H1 (cell line): ENCODE results near the gene ZMIZ1. TPM values are rescaled to one million over a fixed set of nuclear protein-coding genes. Genes with fewer than 3 reads are reported as not detected.

Experiments
- CTCF ChIA-PET: fragments of 300-600 bp; sonication (Branson Sonifier 250); formaldehyde crosslinking; loops from one replicate; lab custom pipeline; 2021; ENCODE audit not compliant: partially characterized antibody; lab: Charles Lee
- POLR2A ChIA-PET: fragments of 300-600 bp; sonication (Branson Sonifier 250); formaldehyde crosslinking; loops from one replicate; lab custom pipeline; 2021; ENCODE audit warnings: inconsistent platforms; ENCODE audit not compliant: partially characterized antibody; lab: Charles Lee
- DNase-seq, 2 experiments: peaks; one replicate each; pipeline versions ENCODE4 v3.0.0 to v3.0.0-alpha.2; 2010 to 2022; ENCODE audit warnings: low spot score in 2 of 2, low read depth in 1 of 2, mixed read lengths in 1 of 2
- FAIRE-seq: peaks from 2 replicates; lab custom pipeline; 2011; peaks lifted over from hg19 to GRCh38; lab: Jason Lieb, UNC
- H2AFZ ChIP-seq: 2 replicates; pipeline ENCODE4 v1.8.1; 2012; ENCODE audit warnings: low read length, inconsistent platforms
- H2AK5ac ChIP-seq: 2 replicates; pipeline ENCODE4 v1.6.1; 2013; ENCODE audit warnings: low read depth, low read length
- H2BK120ac ChIP-seq: replicated peaks from 2 replicates; pipeline ENCODE3; 2013; ENCODE audit warnings: low read depth, low read length, inconsistent platforms
- H2BK12ac ChIP-seq: 2 replicates; pipeline ENCODE4 v1.6.1; 2013; ENCODE audit warnings: low read depth, low read length
- H2BK15ac ChIP-seq: 2 replicates; pipeline ENCODE4 v1.6.1; 2013; ENCODE audit warnings: low read length
- H2BK20ac ChIP-seq: 2 replicates; pipeline ENCODE4 v1.6.1; 2013; ENCODE audit warnings: low read length
- H2BK5ac ChIP-seq: 2 replicates; pipeline ENCODE4 v1.6.1; 2013; ENCODE audit warnings: low read depth, low read length
- H3K14ac ChIP-seq: 2 replicates; pipeline ENCODE4 v1.6.1; 2013; ENCODE audit warnings: inconsistent platforms; ENCODE audit not compliant: insufficient read length
- H3K18ac ChIP-seq: 2 replicates; pipeline ENCODE4 v1.6.1; 2013; ENCODE audit warnings: low read length; ENCODE audit errors: extremely low read depth
- H3K23ac ChIP-seq: 2 replicates; pipeline ENCODE4 v1.6.1; 2013; ENCODE audit warnings: inconsistent platforms; ENCODE audit not compliant: insufficient read length
- H3K23me2 ChIP-seq: 2 replicates; pipeline ENCODE4 v1.6.1; 2013; ENCODE audit warnings: low read depth, low read length
- H3K27ac ChIP-seq: 2 replicates; pipeline ENCODE4 v1.6.1; 2011; ENCODE audit warnings: low read depth, low read length, inconsistent platforms
- H3K27me3 ChIP-seq, 4 experiments: replicated peaks in 1 of 4; 1 replicate in 1 of 4; 2 replicates in 3 of 4; pipeline versions ENCODE4 v1.6.1 to v1.8.1; 2011 to 2013; ENCODE audit warnings: low read length in 3 of 4, mild to moderate bottlenecking in 3 of 4, inconsistent platforms in 2 of 4, mixed read lengths in 2 of 4, moderate library complexity in 1 of 4; ENCODE audit not compliant: control insufficient read depth in 3 of 4, insufficient read depth in 3 of 4; ENCODE audit errors: extremely low read depth in 1 of 4
- H3K36me3 ChIP-seq, 4 experiments: 2 replicates each; pipeline versions ENCODE4 v1.6.1 to v1.8.1; 2011 to 2013; ENCODE audit warnings: mild to moderate bottlenecking in 4 of 4, low read length in 3 of 4, moderate library complexity in 2 of 4, control low read depth in 1 of 4, inconsistent platforms in 1 of 4; ENCODE audit not compliant: insufficient read depth in 4 of 4, control insufficient read depth in 2 of 4
- H3K4ac ChIP-seq: replicated peaks from 2 replicates; pipeline ENCODE3; 2013; ENCODE audit warnings: low read length, low read depth, mixed read lengths, inconsistent platforms; ENCODE audit not compliant: insufficient read length
- H3K4me1 ChIP-seq, 4 experiments: replicated peaks in 1 of 4; 1 replicate in 1 of 4; 2 replicates in 3 of 4; pipeline versions ENCODE4 v1.6.1 to v1.8.1; 2011 to 2013; ENCODE audit warnings: low read length in 3 of 4, inconsistent platforms in 2 of 4, mixed read lengths in 1 of 4; ENCODE audit not compliant: insufficient read depth in 4 of 4, control insufficient read depth in 3 of 4
- H3K4me2 ChIP-seq, 2 experiments: 2 replicates each; pipeline versions ENCODE4 v1.6.1 to v1.8.1; 2011 to 2013; ENCODE audit warnings: low read depth in 2 of 2, low read length in 2 of 2, control low read depth in 1 of 2, inconsistent platforms in 1 of 2, mild to moderate bottlenecking in 1 of 2; ENCODE audit not compliant: insufficient read depth in 1 of 2
- H3K4me3 ChIP-seq, 4 experiments: fragments of 200-600, 300-600 bp in 1 of 4; sonication (generic), shearing (Covaris generic), sonication (Bioruptor Twin) in 1 of 4; 2 replicates each; pipeline versions ENCODE4 v1.5.1 to v1.8.1; 2011 to 2016; ENCODE audit warnings: low read length in 4 of 4, low read depth in 3 of 4, control low read depth in 2 of 4, inconsistent platforms in 2 of 4, mild to moderate bottlenecking in 2 of 4, mixed read lengths in 1 of 4, moderate library complexity in 1 of 4; ENCODE audit not compliant: insufficient read depth in 2 of 4; ENCODE audit errors: extremely low read depth in 1 of 4
- H3K56ac ChIP-seq: replicated peaks from 2 replicates; pipeline ENCODE3; 2013; ENCODE audit warnings: low read depth, mild to moderate bottlenecking, mixed read lengths, low read length, inconsistent platforms; ENCODE audit not compliant: insufficient read length
- H3K79me1 ChIP-seq: 2 replicates; pipeline ENCODE4 v1.6.1; 2013; ENCODE audit warnings: low read depth, low read length, control low read depth
- H3K79me2 ChIP-seq, 2 experiments: 2 replicates each; pipeline versions ENCODE4 v1.6.1 to v1.8.1; 2012 to 2013; ENCODE audit warnings: low read length in 2 of 2, mild to moderate bottlenecking in 2 of 2, inconsistent platforms in 1 of 2; ENCODE audit not compliant: insufficient read depth in 2 of 2, control insufficient read depth in 1 of 2
- H3K9ac ChIP-seq, 4 experiments: replicated peaks in 1 of 4; 1 replicate in 1 of 4; 2 replicates in 3 of 4; pipeline versions ENCODE4 v1.6.1 to v1.8.1; 2011 to 2013; ENCODE audit warnings: low read depth in 3 of 4, low read length in 3 of 4, control low read depth in 2 of 4, mild to moderate bottlenecking in 2 of 4, moderate library complexity in 2 of 4, inconsistent platforms in 1 of 4; ENCODE audit errors: extremely low read depth in 1 of 4
- H3K9me3 ChIP-seq, 2 experiments: 2 replicates each; pipeline versions ENCODE4 v1.6.1 to v1.8.1; 2012 to 2013; ENCODE audit warnings: mild to moderate bottlenecking in 2 of 2, moderate library complexity in 2 of 2, control low read depth in 1 of 2, inconsistent platforms in 1 of 2, low read depth in 1 of 2, low read length in 1 of 2, mixed read lengths in 1 of 2; ENCODE audit not compliant: insufficient read depth in 2 of 2
- H4K20me1 ChIP-seq, 2 experiments: replicated peaks in 1 of 2; 2 replicates each; pipeline versions ENCODE3 to v1.8.1; 2011 to 2013; ENCODE audit warnings: inconsistent platforms in 2 of 2, low read length in 2 of 2, mild to moderate bottlenecking in 1 of 2; ENCODE audit not compliant: insufficient read depth in 2 of 2, control insufficient read depth in 1 of 2
- H4K5ac ChIP-seq: 2 replicates; pipeline ENCODE4 v1.6.1; 2013; ENCODE audit warnings: low read length, low read depth, mixed read lengths, inconsistent platforms; ENCODE audit not compliant: insufficient read length
- H4K8ac ChIP-seq: 2 replicates; pipeline ENCODE4 v1.8.0; 2013; ENCODE audit warnings: mild to moderate bottlenecking, moderate library complexity, low read length, inconsistent platforms; ENCODE audit not compliant: insufficient read depth; ENCODE audit errors: extremely low read depth
- H4K91ac ChIP-seq: replicated peaks from 2 replicates; pipeline ENCODE3; 2013; ENCODE audit warnings: low read length, mixed read lengths, inconsistent platforms; ENCODE audit not compliant: insufficient read length
- CEBPB ChIP-seq: IDR thresholded peaks from 2 replicates; pipeline ENCODE4 v1.6.1; 2012; ENCODE audit warnings: low read depth, low read length
- CTCF ChIP-seq, 3 experiments: IDR thresholded peaks; 1 replicate in 2 of 3; 2 replicates in 1 of 3; pipeline versions ENCODE4 v1.5.1 to v1.6.1; 2011; ENCODE audit warnings: low read length in 3 of 3, mild to moderate bottlenecking in 3 of 3, inconsistent platforms in 2 of 3, low read depth in 1 of 3, moderate library complexity in 1 of 3; ENCODE audit not compliant: insufficient read depth in 1 of 3; ENCODE audit errors: control extremely low read depth in 1 of 3
- SP2 ChIP-seq: IDR thresholded peaks from 2 replicates; pipeline ENCODE4 v1.6.1; 2012; ENCODE audit warnings: mild to moderate bottlenecking, low read length, inconsistent platforms
- TAF7 ChIP-seq: optimal IDR thresholded peaks from 2 replicates; pipeline ENCODE3; 2011; ENCODE audit warnings: low read depth, mild to moderate bottlenecking, inconsistent platforms, low read length, moderate library complexity, borderline replicate concordance
- TBP ChIP-seq: IDR thresholded peaks from 2 replicates; pipeline ENCODE4 v1.6.1; 2011; ENCODE audit warnings: low read depth, low read length, improper control_type of control experiment
- TEAD4 ChIP-seq: IDR thresholded peaks from 2 replicates; pipeline ENCODE4 v1.6.1; 2012; ENCODE audit warnings: low read depth, low read length, inconsistent platforms, mixed read lengths
- YY1 ChIP-seq: IDR thresholded peaks from 2 replicates; pipeline ENCODE4 v1.6.1; 2011; ENCODE audit warnings: low read depth, mild to moderate bottlenecking, low read length
- WGBS, 2 experiments: shearing (Covaris generic) in 1 of 2; methylation state at CpG; one replicate each; pipeline versions ENCODE4 v1.1.6 to v1.1.7; 2013 to 2015; ENCODE audit warnings: low lambda C conversion rate in 2 of 2, mixed read lengths in 2 of 2, inconsistent platforms in 1 of 2, low coverage in 1 of 2, missing lambda C conversion rate in 1 of 2; ENCODE audit not compliant: insufficient replicate concordance in 2 of 2, insufficient coverage in 1 of 2, insufficient read length in 1 of 2; ENCODE audit errors: extremely low coverage in 1 of 2, missing lambda C conversion rate in 1 of 2; 5-methylcytosine and 5-hydroxymethylcytosine counted together
- polyA plus RNA-seq, 7 experiments: library from polyadenylated mRNA; depleted of rRNA in 3 of 7; stranded (reverse) in 5 of 7; unstranded in 2 of 7; fragments of >200 nt in 5 of 7; fragments of 200-250 nt in 2 of 7; gene quantifications; 1 replicate in 5 of 7; 2 replicates in 1 of 7; 4 replicates in 1 of 7; pipeline versions ENCODE4 v1.2.1 to v1.2.3, GENCODE V29; 2011 to 2013; ENCODE audit warnings: missing spikeins in 2 of 7, mixed read lengths in 2 of 7
- total RNA-seq: library from RNA; stranded (reverse); fragmentation: NEBNext Ultra II Directional; extraction: Animal tissue kit (Norgen Biotek cat#: 25700); gene quantifications from 2 replicates; pipeline ENCODE4 v1.2.1, GENCODE V29; 2021

The ZMIZ1 gene
- total and polyA plus RNA-seq, 2 of the 8 experiments (the other 6 are each of a cell fraction or from before 2014, with no cell fraction given), result 8.1 to 28.0 TPM

DNA sequence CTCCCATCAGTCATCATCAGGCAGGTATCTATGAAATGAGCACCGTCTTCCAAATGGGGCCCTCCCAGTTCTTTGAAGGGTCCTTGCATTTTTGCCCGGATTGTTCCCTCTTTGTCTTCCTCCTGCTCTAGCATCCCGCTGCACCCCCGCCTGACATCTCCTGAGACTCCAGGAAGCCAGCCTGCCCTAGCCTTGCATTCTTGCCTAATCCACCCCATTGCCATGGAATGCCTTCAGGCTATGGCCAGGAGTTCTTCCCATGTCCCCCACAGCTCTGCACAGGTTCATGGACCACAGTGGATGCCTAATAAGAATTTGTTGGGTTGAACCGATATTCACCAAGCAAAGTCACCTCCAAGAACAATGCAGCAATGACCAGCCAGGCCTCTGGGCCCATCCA, 62.1 kb downstream of the ZMIZ1 start:
- no peak overlapping the region for H3K9ac ChIP-seq
- no peak overlapping the region for H2AK5ac ChIP-seq
- H3K27ac ChIP-seq, result no peak overlapping the region
- 74% methylated on average over 5 of the region's 5 CpGs; no CpG with 5 or more reads in 1 of the 2 experiments for WGBS, 2 experiments
- H3K4me1 ChIP-seq, result peaks cover 35 to 77% (median 50%) of the 10 kb centered on the region in 4 experiments
- H3K23me2 ChIP-seq, result no peaks in the 10 kb centered on the region
- FAIRE-seq (no peak), DNase-seq (no peak)
- no peak overlapping the region for H2AFZ ChIP-seq
- H4K91ac ChIP-seq, result no peak overlapping the region
- H3K79me2 ChIP-seq, result peaks cover 0 to 30% of the 10 kb centered on the region in 2 experiments; a peak in 3 of 4 replicates
- H3K14ac ChIP-seq, result no peak overlapping the region
- H3K4ac ChIP-seq, result no peak overlapping the region
- H2BK12ac ChIP-seq, result peak overlapping the region; percentile 96; the same call in 1 of the 2 replicates
- TF ChIP-seq TBP (no peak), TEAD4 (peak; percentile 79), TAF7 (no peak), SP2 (no peak), YY1 (no peak), CTCF (IDR thresholded peaks at IDR 0.05; ENCODE audit: control extremely low read depth in 1 of 3, insufficient read depth in 1 of 3, low read depth in 1 of 3, low read length in 3 of 3) (no peak), CEBPB (peak; percentile 59)
- H3K79me1 ChIP-seq, result peaks cover 19% of the 10 kb centered on the region
- peak overlapping the region in 1 of 2 experiments; percentile 46; a peak in 2 of 4 replicates for H3K4me2 ChIP-seq
- H2BK120ac ChIP-seq, result no peak overlapping the region
- H3K56ac ChIP-seq, result no peak overlapping the region
- H3K9me3 ChIP-seq, result no peaks in the 10 kb centered on the region
- no peak overlapping the region for H3K23ac ChIP-seq
- no peak overlapping the region for H3K18ac ChIP-seq
- no peak overlapping the region for H3K4me3 ChIP-seq
- H2BK5ac ChIP-seq, result 0 out of 2 replicates have a peak overlapping the region, but pooled peaks have one; percentile 15
- no peak overlapping the region for H2BK15ac ChIP-seq
- H4K20me1 ChIP-seq, result peaks cover 2 to 4% of the 10 kb centered on the region in 2 experiments
- CTCF ChIA-PET, result interaction anchor here (0.8 to 8.0 kb wide), 10 partner anchors 11 to 64 kb away, joined by 3 to 56 read pairs (median 6); no protein-coding TSS in a partner anchor
- no peak overlapping the region for H2BK20ac ChIP-seq
- H3K36me3 ChIP-seq, result no peaks in the 10 kb centered on the region; a peak in 1 of 8 replicates
- no peak overlapping the region for H4K5ac ChIP-seq
- no peak overlapping the region for H4K8ac ChIP-seq
- H3K27me3 ChIP-seq, result no peaks in the 10 kb centered on the region
- POLR2A ChIA-PET, result interaction anchor here (1.3 to 1.9 kb wide), 2 partner anchors 8 to 12 kb away, joined by 3 to 9 read pairs; no protein-coding TSS in a partner anchor
